K562 (cell line): ENCODE results near the gene KSR2.

Experiments used
- CBX2 ChIP-seq: fragments of 200-600 bp; sonication (generic); IDR thresholded peaks from one replicate; pipeline ENCODE4 v1.6.1; 2012; ENCODE audit warnings: mild to moderate bottlenecking, low read length, inconsistent platforms; ENCODE audit not compliant: insufficient read depth, poor library complexity, severe bottlenecking
- TF ChIP-seq, protein P1 (sequence below), 3 experiments: IDR thresholded peaks in 2 of 3; conservative IDR thresholded peaks in 1 of 3; 2 replicates each; pipeline ENCODE4 v1.5.1; 2011 to 2012; ENCODE audit warnings: low read length in 3 of 3, mild to moderate bottlenecking in 3 of 3, control low read depth in 2 of 3, improper control_type of control experiment in 1 of 3, inconsistent platforms in 1 of 3, low read depth in 1 of 3, mixed read lengths in 1 of 3, moderate library complexity in 1 of 3; ENCODE audit not compliant: insufficient read depth in 2 of 3
- TF ChIP-seq, protein P2 (sequence below): sonication (generic); formaldehyde crosslinking; IDR thresholded peaks from 2 replicates; pipeline ENCODE4 v1.8.1; 2023; ENCODE audit warnings: mild to moderate bottlenecking, missing genetic modification reagents

DNA sequence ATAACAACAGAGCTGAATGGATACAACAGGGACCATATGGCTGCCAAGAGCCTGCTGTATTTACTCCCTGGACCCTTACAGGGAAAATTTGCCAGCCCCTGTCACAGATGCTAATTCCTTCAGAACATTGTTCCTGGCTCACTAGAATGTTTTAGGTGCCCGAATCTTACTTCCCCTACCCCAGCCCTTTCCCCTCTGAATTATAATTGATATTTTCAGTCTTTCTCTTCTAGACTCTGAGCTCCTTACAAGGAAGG lies 235.3 kb downstream of the KSR2 start:
- TF ChIP-seq, protein P1, sequence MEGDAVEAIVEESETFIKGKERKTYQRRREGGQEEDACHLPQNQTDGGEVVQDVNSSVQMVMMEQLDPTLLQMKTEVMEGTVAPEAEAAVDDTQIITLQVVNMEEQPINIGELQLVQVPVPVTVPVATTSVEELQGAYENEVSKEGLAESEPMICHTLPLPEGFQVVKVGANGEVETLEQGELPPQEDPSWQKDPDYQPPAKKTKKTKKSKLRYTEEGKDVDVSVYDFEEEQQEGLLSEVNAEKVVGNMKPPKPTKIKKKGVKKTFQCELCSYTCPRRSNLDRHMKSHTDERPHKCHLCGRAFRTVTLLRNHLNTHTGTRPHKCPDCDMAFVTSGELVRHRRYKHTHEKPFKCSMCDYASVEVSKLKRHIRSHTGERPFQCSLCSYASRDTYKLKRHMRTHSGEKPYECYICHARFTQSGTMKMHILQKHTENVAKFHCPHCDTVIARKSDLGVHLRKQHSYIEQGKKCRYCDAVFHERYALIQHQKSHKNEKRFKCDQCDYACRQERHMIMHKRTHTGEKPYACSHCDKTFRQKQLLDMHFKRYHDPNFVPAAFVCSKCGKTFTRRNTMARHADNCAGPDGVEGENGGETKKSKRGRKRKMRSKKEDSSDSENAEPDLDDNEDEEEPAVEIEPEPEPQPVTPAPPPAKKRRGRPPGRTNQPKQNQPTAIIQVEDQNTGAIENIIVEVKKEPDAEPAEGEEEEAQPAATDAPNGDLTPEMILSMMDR (IDR thresholded peaks at IDR 0.05 in 2 of 3, conservative IDR thresholded peaks at IDR 0.05 in 1 of 3; ENCODE audit: insufficient read depth in 2 of 3, low read depth in 1 of 3, low read length in 3 of 3), result no peak
- TF ChIP-seq, protein P2, sequence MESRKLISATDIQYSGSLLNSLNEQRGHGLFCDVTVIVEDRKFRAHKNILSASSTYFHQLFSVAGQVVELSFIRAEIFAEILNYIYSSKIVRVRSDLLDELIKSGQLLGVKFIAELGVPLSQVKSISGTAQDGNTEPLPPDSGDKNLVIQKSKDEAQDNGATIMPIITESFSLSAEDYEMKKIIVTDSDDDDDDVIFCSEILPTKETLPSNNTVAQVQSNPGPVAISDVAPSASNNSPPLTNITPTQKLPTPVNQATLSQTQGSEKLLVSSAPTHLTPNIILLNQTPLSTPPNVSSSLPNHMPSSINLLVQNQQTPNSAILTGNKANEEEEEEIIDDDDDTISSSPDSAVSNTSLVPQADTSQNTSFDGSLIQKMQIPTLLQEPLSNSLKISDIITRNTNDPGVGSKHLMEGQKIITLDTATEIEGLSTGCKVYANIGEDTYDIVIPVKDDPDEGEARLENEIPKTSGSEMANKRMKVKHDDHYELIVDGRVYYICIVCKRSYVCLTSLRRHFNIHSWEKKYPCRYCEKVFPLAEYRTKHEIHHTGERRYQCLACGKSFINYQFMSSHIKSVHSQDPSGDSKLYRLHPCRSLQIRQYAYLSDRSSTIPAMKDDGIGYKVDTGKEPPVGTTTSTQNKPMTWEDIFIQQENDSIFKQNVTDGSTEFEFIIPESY (CRISPR knock-in tag), result no peak
- no peak for TF ChIP-seq CBX2
